NCI-H2107 treated with DMSO at 0.1 percent for 48 hours (cell line): ENCODE measurements around the gene HGFAC.

Experiments
- DNase-seq: peaks from one replicate; lab custom pipeline; 2025; ENCODE audit not compliant: unreplicated experiment; lab: John Stamatoyannopoulos, UW

The HGFAC gene

GRCh38 chr4:3423406-3423805, 18.4 kb upstream of the HGFAC start:
- DNase-seq, result no peak

GRCh38 chr4:3423952-3424351, 17.8 kb upstream of the HGFAC start:
- DNase-seq, result peak; percentile 49

- DNase-seq, result no peak
Observed at GRCh38 chr4:3424522-3425095, 17.2 kb upstream of the HGFAC start.

GRCh38 chr4:3426465-3427133, 15.2 kb upstream of the HGFAC start:
- no peak for DNase-seq

- no peak for DNase-seq
Observed at GRCh38 chr4:3427134-3427476, 14.7 kb upstream of the HGFAC start.

GRCh38 chr4:3427706-3428446, 13.9 kb upstream of the HGFAC start:
- DNase-seq, result no peak

GRCh38 chr4:3429651-3430050, 12.1 kb upstream of the HGFAC start:
- no peak for DNase-seq

GRCh38 chr4:3430524-3430923, 11.2 kb upstream of the HGFAC start:
- DNase-seq, result no peak

- DNase-seq, result no peak
Observed at GRCh38 chr4:3431446-3431993, 10.2 kb upstream of the HGFAC start.

GRCh38 chr4:3432381-3432790, 9.4 kb upstream of the HGFAC start:
- DNase-seq, result no peak

- no peak for DNase-seq
Observed at GRCh38 chr4:3433138-3433869, 8.5 kb upstream of the HGFAC start.

- DNase-seq, result no peak
Observed at GRCh38 chr4:3434881-3435685, 6.7 kb upstream of the HGFAC start.

- DNase-seq, result no peak
Observed at GRCh38 chr4:3435686-3435956, 6.1 kb upstream of the HGFAC start.

- no peak for DNase-seq
Observed at GRCh38 chr4:3436048-3436797, 5.5 kb upstream of the HGFAC start.

- DNase-seq, result peak; percentile 14
Observed at GRCh38 chr4:3436798-3437581, 4.8 kb upstream of the HGFAC start.

GRCh38 chr4:3437582-3437936, 4.2 kb upstream of the HGFAC start:
- DNase-seq, result no peak

GRCh38 chr4:3437998-3438846, 3.5 kb upstream of the HGFAC start:
- DNase-seq, result no peak

GRCh38 chr4:3438847-3439180, 3.0 kb upstream of the HGFAC start:
- no peak for DNase-seq

- DNase-seq, result no peak
Observed at GRCh38 chr4:3439391-3439790, 2.4 kb upstream of the HGFAC start.
